Stimulated activated CD4-positive, alpha-beta T cell treated with anti-CD3 and anti-CD28 coated beads, Interleukin-1b, Interleukin-23, amount 100 ng/mL, for 48 hours (primary cell): ENCODE data around the gene TNFRSF13B.
"Not testable (repeated sequence)": the region's sequence is repeated elsewhere in the genome, so short reads cannot be mapped to it uniquely, and the experiment has no call there.

Experiments
- DNase-seq: peaks from one replicate; pipeline ENCODE4 v3.0.0-alpha.2; 2020

Gene TNFRSF13B

DNA sequence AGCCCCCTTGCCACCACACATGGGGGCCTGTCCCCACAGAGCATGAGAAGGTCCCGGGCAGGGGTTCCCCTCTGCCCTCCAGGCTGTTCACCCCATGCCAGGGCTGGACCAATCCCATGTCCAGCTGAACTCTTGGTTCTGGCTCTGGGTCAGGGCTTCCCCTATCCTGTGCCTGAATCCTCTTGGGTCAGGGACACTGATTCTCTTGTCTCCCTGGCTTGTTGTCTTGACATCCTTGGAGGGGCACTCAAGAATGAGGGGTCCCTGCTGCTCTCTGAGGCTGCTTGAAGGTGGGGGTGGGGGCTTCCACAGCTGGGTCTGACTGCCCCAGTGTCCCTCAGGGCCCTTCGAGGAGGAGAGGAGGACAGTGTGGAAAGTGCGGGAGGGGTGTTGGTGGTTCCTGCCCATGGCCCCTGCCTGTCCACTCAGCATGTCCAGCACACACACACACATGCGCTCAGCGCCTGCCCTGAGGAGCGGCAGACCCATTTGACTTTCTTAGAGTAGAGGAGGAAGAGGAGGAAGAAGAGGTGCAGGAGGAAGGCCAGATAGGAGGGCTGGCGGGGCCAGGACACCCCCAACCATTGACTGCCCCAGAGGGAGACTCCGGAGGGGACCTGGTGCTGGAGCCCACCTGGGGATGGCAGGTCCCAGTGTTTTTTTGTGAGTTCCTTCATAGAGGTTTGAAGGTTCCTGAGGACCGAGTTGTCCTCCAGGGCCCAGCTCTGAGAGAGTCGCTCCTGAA, 47.0 kb downstream of the TNFRSF13B start:
- no peak for DNase-seq

DNA sequence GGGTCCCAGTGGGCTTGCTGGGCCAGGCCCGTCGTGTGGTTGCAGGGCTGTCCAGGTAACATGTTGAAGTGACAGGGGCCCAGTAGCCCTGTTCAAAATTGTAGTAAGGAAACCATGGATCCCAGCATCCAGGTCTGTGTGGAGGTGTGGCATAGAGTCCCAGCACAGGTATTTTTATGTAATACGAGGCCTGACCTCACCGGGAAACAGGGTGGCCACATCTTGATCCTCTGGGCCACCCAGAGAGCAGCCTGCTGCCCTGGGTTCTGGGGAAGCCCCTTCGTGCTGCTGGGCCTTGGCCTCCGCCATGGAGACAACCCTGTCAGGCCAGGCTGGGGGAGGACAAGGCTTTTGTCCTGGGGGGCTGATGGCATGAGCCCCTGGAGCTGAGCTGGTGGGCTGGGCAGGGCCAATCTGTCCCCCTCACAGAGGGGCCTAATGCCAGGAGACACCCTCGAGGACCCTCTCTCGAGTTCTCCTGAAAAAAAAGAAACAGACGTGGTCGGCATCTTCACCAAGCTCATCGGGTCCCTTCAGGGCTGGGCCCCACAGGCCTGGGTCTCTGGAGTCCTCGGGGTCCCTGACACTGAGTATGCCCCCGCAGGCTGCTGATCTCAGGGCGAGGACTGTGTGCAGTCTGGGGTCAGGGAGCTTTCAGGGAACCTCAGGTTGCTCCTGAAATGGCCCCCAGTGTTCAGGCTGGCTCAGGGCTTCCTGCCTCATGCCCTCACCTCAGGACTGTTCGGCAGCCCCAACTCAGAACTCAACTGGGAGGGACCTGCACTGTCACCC, 47.8 kb downstream of the TNFRSF13B start:
- DNase-seq: no peak

DNA sequence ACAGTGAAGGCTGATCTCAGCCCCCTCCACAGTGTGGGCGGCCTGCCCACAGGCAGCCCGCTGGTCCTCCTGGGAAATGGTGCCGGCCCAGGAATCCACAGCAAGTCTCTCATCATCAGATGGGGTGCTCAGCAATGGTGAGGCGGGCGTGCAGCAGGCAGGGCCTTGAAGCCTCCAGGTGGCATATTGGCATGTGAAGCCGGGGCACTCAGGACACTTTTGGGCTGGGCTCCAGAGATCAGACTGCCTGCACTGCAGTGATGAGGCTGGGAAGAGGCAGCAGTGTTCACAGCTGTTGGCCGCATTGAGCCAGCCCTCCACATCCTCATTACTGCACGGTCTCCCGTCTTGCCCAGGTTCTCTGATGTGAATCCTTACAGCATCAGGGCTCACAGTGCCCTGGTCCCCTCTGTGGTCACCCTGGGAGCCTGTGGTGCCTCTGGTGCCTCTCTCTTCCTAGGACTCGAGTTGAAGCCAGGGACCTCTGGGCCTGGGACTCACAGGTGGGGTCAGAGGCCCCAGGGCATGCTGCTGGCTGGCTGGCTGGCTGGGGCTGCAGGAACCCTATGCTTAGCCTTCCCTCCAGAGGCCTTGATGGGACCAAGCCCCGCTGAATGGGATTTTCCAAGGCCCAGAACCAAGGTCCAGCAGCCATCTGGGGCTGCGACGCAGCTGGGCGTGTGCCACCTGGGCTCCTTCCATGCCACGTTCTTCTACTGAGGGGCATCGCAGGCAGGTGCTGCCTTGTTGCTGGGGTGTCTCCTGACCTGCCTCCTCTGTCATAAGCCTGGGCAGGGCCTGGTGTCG, 48.6 kb downstream of the TNFRSF13B start:
- no peak for DNase-seq

DNA sequence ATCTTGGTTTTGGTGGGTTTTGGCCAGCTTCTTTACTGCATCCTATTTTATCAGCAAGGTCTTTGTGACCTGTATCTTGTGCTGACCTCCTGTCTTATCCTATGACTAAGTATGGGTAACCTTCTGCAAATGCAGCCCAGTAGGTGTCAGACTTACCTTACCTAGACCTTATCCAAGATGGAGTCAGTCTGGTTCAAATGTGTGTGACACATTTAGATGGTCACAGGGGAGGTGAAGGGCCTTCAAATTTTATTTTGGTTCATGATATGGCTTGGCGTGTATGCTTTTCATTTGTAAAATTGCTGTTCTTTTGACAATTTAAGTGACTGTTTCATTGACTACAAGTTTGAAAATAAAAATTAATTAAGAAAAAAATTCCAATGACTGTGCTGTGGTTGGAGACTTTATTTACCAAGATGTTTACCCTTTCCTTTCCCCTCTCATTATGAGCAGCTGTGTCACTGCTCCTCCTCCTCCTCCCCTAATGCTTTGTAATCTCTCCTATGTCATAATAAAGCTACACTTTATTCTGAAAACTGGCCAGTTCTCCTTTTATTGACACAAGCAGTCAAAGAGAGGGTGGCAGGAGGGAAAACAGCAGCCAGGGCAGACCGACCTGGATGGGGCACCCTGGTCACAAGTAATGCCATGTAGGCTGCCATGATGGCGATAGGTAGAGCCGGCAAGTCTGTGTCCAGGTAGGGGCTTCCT, 49.4 kb downstream of the TNFRSF13B start:
- no peak for DNase-seq

GRCh38 chr17:16921451-16921850, 50.5 kb downstream of the TNFRSF13B start:
- DNase-seq: not testable (repeated sequence)

GRCh38 chr17:16920628-16921020, 51.3 kb downstream of the TNFRSF13B start:
- no peak for DNase-seq

DNA sequence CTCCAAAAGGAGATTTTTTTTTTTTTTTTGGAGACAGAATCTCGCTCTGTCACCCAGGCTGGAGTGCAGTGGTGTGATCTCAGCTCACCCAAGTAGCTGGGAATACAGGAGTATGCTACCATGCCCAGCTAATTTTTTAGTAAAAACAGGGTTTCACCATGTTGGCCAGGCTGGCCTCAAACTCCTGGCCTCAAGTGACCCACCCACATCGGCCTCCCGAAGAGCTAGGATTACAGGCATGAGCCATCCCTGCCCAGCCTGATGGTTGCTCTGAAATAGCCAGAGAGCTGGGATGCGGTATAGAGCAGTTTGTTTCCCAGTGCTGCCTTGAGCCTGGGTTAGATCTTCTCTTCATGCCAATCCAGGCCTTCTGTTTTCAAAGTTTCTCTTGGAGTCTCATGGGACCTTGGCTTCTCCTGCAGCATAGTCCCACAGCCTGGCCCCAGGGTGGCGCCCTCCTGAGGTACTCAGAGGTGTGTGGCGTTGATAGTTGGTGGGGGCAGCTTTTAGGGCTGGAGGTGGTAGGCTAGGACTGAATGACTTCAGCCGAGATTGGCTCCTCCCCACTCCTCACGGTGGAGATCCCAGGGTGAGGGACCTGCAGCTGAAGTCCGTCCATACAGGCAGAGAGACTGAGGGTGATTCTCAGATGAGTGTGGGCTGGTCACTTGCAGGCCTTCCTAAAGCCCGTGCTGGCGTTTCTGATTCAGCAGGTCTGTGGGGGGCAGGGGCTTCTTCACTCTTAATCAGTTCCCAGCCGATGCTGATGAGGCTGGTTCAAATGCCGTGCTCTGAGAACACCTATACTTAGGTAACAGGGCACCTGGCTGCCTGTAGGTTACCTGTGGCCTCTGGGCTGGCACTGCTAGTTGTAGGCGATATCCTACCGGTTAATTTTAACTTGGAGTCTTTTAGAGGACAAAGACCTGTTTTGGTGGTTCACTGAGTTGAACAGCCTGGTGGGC, 52.0 kb downstream of the TNFRSF13B start:
- DNase-seq: no peak

GRCh38 chr17:16918443-16918842, 53.5 kb downstream of the TNFRSF13B start:
- DNase-seq: no peak

DNA sequence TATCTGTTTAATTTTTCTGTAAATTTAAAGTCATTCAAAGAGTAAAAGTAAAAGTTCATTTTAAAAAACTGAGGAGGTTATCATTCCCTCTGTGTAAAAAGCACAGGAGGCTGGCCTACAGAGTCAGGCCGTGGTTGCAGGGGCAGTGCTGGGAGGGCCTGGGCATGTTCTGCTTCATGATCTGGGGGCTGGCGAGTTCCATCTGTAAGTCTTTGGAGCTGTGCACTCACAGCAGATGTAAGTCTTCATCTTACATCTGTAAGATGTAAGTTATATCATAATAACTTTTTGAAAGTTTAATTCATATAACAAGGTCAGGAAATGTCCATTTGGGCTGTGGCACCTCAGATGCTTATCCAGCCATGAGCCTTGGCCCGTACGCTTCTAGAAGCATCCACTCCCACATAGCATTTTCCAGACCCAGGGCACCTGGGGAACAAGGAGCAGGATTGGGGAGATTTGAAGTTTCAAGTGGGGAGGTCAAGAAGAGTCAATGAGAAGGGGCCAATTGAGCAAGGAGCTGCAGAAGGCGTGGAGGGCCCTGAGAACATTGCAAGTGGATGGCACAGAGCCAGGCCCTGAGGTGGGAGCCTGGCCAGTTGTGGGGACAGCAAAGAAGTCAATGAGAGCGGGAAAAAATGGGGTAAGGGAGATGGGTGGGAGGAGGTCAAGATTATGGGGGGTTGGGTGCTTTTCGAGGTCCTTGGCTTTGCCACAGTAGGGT, 54.1 kb downstream of the TNFRSF13B start:
- no peak for DNase-seq

GRCh38 chr17:16916557-16916920, 55.4 kb downstream of the TNFRSF13B start:
- DNase-seq: no peak

GRCh38 chr17:16915752-16916556, 56.0 kb downstream of the TNFRSF13B start:
- peak; percentile 33 for DNase-seq

GRCh38 chr17:16913463-16913862, 58.5 kb downstream of the TNFRSF13B start:
- DNase-seq: no peak

DNA sequence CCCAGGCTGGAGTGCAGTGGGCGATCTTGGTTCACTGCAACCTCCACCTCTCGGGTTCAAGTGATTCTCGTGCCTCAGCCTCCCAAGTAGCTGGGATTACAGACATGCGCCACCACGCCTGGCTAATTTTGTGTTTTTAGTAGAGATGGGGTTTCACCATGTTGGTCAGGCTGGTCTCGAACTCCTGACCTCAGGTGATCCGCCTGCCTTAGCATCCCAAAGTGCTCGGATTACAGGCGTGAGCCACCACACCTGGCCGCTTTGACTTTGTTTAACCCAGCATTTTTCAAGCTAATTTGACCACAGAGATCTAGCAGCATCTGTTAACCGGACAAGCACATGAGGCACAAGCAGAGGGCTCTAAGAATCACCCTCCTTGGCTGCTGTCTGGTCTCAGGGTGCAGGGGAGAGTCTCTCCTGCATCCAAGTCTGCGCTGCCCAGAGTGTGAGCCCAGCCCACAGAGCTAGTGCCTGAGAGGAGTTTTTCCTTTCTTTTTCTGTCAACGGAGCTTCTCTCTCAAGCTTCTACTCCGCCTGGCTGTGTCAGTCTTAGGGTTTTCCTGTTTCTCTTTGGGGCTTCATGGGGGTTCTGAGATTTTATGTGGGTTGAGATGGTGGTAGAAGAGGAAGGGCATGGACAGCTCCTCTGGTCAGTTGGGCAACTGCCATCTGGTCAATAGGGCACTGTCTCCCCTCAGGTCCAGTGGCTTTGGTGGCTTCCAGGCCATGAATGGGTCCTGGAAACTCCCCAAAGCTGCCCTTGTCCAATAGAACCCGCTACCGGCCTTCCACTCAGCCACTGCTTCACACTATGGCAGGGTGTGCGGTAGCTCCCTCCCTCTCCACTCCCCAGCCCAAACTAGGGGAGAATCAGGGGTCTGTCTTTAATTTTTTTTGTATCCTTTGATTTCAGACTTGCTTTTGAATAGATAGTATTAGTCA, 59.6 kb downstream of the TNFRSF13B start:
- DNase-seq: no peak

- DNase-seq: no peak
Measured at GRCh38 chr17:16911141-16911937, 60.6 kb downstream of the TNFRSF13B start.

DNA sequence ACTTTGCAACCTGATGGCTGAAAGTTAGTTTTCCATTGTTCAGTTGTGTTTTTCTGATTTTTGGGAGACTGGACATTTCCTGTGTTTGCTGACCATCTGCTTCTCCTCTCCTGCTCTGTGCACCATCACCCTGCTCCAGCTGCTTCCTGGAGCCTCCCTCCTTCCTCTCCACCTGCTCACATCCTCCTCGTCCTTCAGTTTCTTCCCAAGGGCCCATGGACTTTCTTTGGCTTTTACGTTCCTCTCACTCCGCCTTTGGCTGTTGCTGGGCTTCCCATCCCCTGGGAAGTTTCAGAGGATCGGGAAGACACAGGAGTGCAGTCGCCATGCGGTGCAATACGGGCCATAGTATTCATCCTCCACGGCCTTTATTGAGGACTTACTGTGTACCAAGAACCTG, 61.6 kb downstream of the TNFRSF13B start:
- no peak for DNase-seq

- no peak for DNase-seq
Measured at GRCh38 chr17:16909472-16910246, 62.3 kb downstream of the TNFRSF13B start.

DNA sequence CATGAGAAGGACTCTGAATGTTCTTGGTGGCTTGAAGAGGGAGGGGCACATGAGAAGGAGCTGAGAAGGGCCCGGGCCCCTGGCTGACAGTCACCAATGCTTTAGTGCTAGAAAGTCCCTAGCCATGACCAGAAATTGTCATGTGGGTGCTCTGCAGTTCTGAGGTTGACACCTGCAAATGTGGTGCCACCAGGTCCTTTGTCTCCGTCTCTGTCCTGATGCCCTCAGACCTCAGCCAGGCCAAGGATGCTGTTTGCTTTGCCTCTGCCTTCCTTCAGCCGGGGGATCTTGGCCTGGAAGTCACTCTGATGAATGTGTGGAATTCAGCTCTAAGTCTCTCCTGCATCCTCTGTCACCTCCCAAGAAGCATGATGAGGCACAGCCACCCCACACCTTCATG, 63.6 kb downstream of the TNFRSF13B start:
- DNase-seq: no peak
